IMR-90 (cell line): ENCODE measurements around the gene POLR2I. TPM values are rescaled to one million over a fixed set of nuclear protein-coding genes. Genes with fewer than 3 reads are reported as not detected.

Source experiments
- ATAC-seq: fragments of 200-7000 bp; cut with Tn5 transposase; 2 replicates; pipeline ENCODE4 v1.9.1; 2020; ENCODE audit warnings: low read depth, mild to moderate bottlenecking, moderate library complexity
- BruUV-seq: library from RNA; stranded (reverse); fragments of 400-500 nt; replicated peaks from 2 replicates; lab custom pipeline; 2021; lab: Mats Ljungman, UMichigan
- CTCF ChIA-PET: fragments of 300-600 bp; formaldehyde crosslinking; extraction: SDS; loops from one replicate; lab custom pipeline; 2021; ENCODE audit warnings: antibody characterized with exemption; lab: Yijun Ruan, JAX
- POLR2A ChIA-PET: fragments of 300-600 bp; sonication (Branson Sonifier 250); formaldehyde crosslinking; loops from one replicate; lab custom pipeline; 2022; ENCODE audit warnings: antibody characterized with exemption; ENCODE audit not compliant: unreplicated experiment; lab: Charles Lee
- DNase-seq: peaks from one replicate; pipeline ENCODE4 v3.0.0; 2013
- H2AFZ ChIP-seq: replicated peaks from 2 replicates; pipeline ENCODE3; 2013; ENCODE audit warnings: low read length, mild to moderate bottlenecking; ENCODE audit not compliant: poor library complexity
- H2AK5ac ChIP-seq: 2 replicates; pipeline ENCODE4 v1.6.1; 2013; ENCODE audit warnings: low read depth, low read length, inconsistent platforms
- H2AK9ac ChIP-seq: replicated peaks from 2 replicates; pipeline ENCODE3; 2013; ENCODE audit warnings: mild to moderate bottlenecking, low read depth, low read length, moderate library complexity; ENCODE audit not compliant: poor library complexity
- H2BK120ac ChIP-seq: 2 replicates; pipeline ENCODE4 v1.6.1; 2013; ENCODE audit warnings: low read depth, low read length, inconsistent platforms
- H2BK15ac ChIP-seq: 3 replicates; pipeline ENCODE4 v1.6.1; 2013; ENCODE audit warnings: low read depth, low read length, inconsistent platforms
- H2BK20ac ChIP-seq: 2 replicates; pipeline ENCODE4 v1.6.1; 2013; ENCODE audit warnings: low read depth, mild to moderate bottlenecking, inconsistent platforms, low read length, moderate library complexity
- H2BK5ac ChIP-seq: 2 replicates; pipeline ENCODE4 v1.6.1; 2013; ENCODE audit warnings: mild to moderate bottlenecking, low read depth, low read length, inconsistent platforms; ENCODE audit not compliant: poor library complexity, severe bottlenecking
- H3K14ac ChIP-seq: replicated peaks from 2 replicates; pipeline ENCODE4 v1.6.1; 2013; ENCODE audit warnings: low read depth, low read length, inconsistent platforms
- H3K18ac ChIP-seq: 2 replicates; pipeline ENCODE4 v1.6.1; 2013; ENCODE audit warnings: low read depth, low read length, control low read depth
- H3K23ac ChIP-seq: 2 replicates; pipeline ENCODE4 v1.6.1; 2013; ENCODE audit warnings: low read depth, low read length, inconsistent platforms
- H3K27ac ChIP-seq: 2 replicates; pipeline ENCODE4 v1.5.1; 2013; ENCODE audit warnings: mild to moderate bottlenecking, control low read depth, low read length; ENCODE audit not compliant: insufficient read depth
- H3K27me3 ChIP-seq: 2 replicates; pipeline ENCODE4 v1.6.1; 2013; ENCODE audit warnings: low read length; ENCODE audit not compliant: control insufficient read depth, insufficient read depth
- H3K36me3 ChIP-seq: 2 replicates; pipeline ENCODE4 v1.6.1; 2013; ENCODE audit warnings: low read length, mixed read lengths; ENCODE audit not compliant: control insufficient read depth, insufficient read depth
- H3K4ac ChIP-seq: 2 replicates; pipeline ENCODE4 v1.6.1; 2013; ENCODE audit warnings: low read depth, low read length, inconsistent platforms
- H3K4me1 ChIP-seq: 2 replicates; pipeline ENCODE4 v1.6.1; 2013; ENCODE audit warnings: low read length, mixed read lengths; ENCODE audit not compliant: control insufficient read depth, insufficient read depth
- H3K4me2 ChIP-seq: 2 replicates; pipeline ENCODE4 v1.6.1; 2013; ENCODE audit warnings: low read depth, mild to moderate bottlenecking, control low read depth, low read length, moderate library complexity
- H3K4me3 ChIP-seq: 2 replicates; pipeline ENCODE4 v1.5.1; 2013; ENCODE audit warnings: low read depth, mild to moderate bottlenecking, control low read depth, low read length, moderate library complexity; ENCODE audit not compliant: insufficient read depth
- H3K56ac ChIP-seq: 2 replicates; pipeline ENCODE4 v1.6.1; 2013; ENCODE audit warnings: low read length, inconsistent platforms; ENCODE audit not compliant: insufficient read depth; ENCODE audit errors: extremely low read depth
- H3K79me1 ChIP-seq, 2 experiments: 2 replicates each; pipeline ENCODE4 v1.6.1; 2013; ENCODE audit warnings: low read length in 2 of 2, inconsistent platforms in 1 of 2, low read depth in 1 of 2
- H3K9ac ChIP-seq: 2 replicates; pipeline ENCODE4 v1.6.1; 2013; ENCODE audit warnings: low read depth, low read length, control low read depth
- H3K9me1 ChIP-seq: 2 replicates; pipeline ENCODE4 v1.6.1; 2013; ENCODE audit warnings: low read length, inconsistent platforms; ENCODE audit not compliant: insufficient read depth
- H3K9me3 ChIP-seq: 2 replicates; pipeline ENCODE4 v1.6.1; 2013; ENCODE audit warnings: low read length; ENCODE audit not compliant: control insufficient read depth, insufficient read depth
- H4K20me1 ChIP-seq: 2 replicates; pipeline ENCODE4 v1.6.1; 2013; ENCODE audit warnings: low read length, inconsistent platforms; ENCODE audit not compliant: insufficient read depth
- H4K5ac ChIP-seq: 2 replicates; pipeline ENCODE4 v1.6.1; 2013; ENCODE audit warnings: mild to moderate bottlenecking, low read depth, low read length, control low read depth
- H4K8ac ChIP-seq, 2 experiments: 2 replicates each; pipeline ENCODE4 v1.6.1; 2013; ENCODE audit warnings: low read depth in 2 of 2, low read length in 2 of 2, control low read depth in 1 of 2, inconsistent platforms in 1 of 2
- H4K91ac ChIP-seq: 2 replicates; pipeline ENCODE4 v1.6.1; 2013; ENCODE audit warnings: low read depth, low read length, inconsistent platforms; ENCODE audit not compliant: insufficient read depth
- CHD1 ChIP-seq: IDR thresholded peaks from 2 replicates; pipeline ENCODE4 v1.6.1; 2012; ENCODE audit warnings: low read depth, low read length, improper control_type of control experiment
- CTCF ChIP-seq: conservative IDR thresholded peaks from 2 replicates; pipeline ENCODE4 v1.5.1; 2012; ENCODE audit warnings: mild to moderate bottlenecking, low read depth, low read length, improper control_type of control experiment
- MAZ ChIP-seq: IDR thresholded peaks from 2 replicates; pipeline ENCODE4 v1.6.1; 2012; ENCODE audit warnings: low read depth, mild to moderate bottlenecking, low read length, improper control_type of control experiment, moderate library complexity, borderline replicate concordance
- MXI1 ChIP-seq: IDR thresholded peaks from 2 replicates; pipeline ENCODE4 v1.6.1; 2012; ENCODE audit warnings: low read depth, mild to moderate bottlenecking, low read length, moderate library complexity, borderline replicate concordance
- POLR2A ChIP-seq: IDR thresholded peaks from 2 replicates; pipeline ENCODE4 v1.6.1; 2012; ENCODE audit warnings: mild to moderate bottlenecking, low read depth, low read length
- SMC3 ChIP-seq: fragments of 150-350 bp; IDR thresholded peaks from 2 replicates; pipeline ENCODE4 v1.6.1; 2016; ENCODE audit warnings: low read depth, mild to moderate bottlenecking, antibody characterized with exemption, low read length, moderate library complexity
- WGBS, 2 experiments: methylation state at CpG; one replicate each; pipeline versions ENCODE4 v1.1.5 to v1.1.7; 2013; ENCODE audit warnings: missing lambda C conversion rate in 2 of 2; ENCODE audit not compliant: insufficient read length in 1 of 2; ENCODE audit errors: extremely low coverage in 2 of 2; 5-methylcytosine and 5-hydroxymethylcytosine counted together
- dilution Hi-C: fragments of 300-500 bp; cut with HindIII; formaldehyde crosslinking; loops from one replicate; pipeline ENCODE4 v1.14.3; 2018; ENCODE audit warnings: low sequenced_read_pairs; ENCODE audit not compliant: unreplicated experiment
- in situ Hi-C: fragments of 300-500 bp; cut with MboI; formaldehyde crosslinking; loops from 3 replicates; pipeline ENCODE4 v1.14.3; 2019; ENCODE audit warnings: low sequenced_read_pairs, inconsistent platforms, mixed read lengths
- intact Hi-C: fragments of 100-400 bp; cut with micrococcal nuclease; formaldehyde crosslinking; loops from 2 replicates; pipeline ENCODE4 v1.10.0; 2022
- polyA plus RNA-seq, 3 experiments: library from polyadenylated mRNA; depleted of rRNA; stranded (reverse); fragments of >200 nt; gene quantifications; 2 replicates each; pipeline ENCODE4 v1.2.3, GENCODE V29; 2012; ENCODE audit warnings: low replicate concordance in 1 of 3
- total RNA-seq: library from RNA; depleted of rRNA; stranded (reverse); fragments of >200 nt; gene quantifications from 2 replicates; pipeline ENCODE4 v1.2.3, GENCODE V29; 2012

The POLR2I gene
- total and polyA plus RNA-seq, 2 of the 4 experiments (the other 2 are of a cell fraction) = 35.8 to 59.7 TPM

DNA sequence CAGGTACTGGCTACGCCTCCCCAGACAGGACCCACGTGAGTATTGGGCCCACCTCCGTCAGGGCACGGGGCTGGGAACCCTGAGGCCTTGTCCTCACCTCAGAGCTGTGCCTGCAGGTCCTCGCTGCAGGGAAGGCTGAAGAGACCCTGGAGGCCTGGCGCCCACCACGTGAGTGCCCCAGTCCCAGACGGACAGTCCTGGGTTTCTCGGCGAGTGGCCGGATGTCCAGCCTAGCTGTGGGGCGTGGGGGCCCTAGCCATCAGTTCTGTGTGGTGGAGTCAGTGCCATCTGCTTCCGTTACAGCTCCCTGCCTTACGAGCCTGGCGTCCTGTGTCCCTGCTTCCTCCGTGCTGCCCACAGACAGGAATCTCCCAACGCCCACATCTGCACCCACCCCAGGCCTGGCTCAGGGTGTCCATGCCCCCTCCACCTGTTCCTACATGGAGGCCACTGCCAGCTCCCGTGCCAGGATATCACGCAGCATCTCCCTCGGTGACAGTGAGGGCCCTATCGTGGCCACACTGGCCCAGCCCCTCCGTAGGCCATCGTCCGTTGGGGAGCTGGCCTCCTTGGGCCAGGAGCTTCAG is 11.5 kb downstream of the POLR2I start:
- in situ Hi-C loops (no loop called here), intact Hi-C loops (no loop called here), dilution Hi-C loops (no loop called here)
- no peak overlapping the region for H3K27ac ChIP-seq
- H3K23ac ChIP-seq = no peak overlapping the region
- H2BK20ac ChIP-seq = no peak overlapping the region
- ATAC-seq = no peak
- BruUV-seq = no TSS peak
- H3K4me1 ChIP-seq = no peaks in the 10 kb centered on the region
- H4K20me1 ChIP-seq = no peaks in the 10 kb centered on the region
- H3K36me3 ChIP-seq = peaks cover 8% of the 10 kb centered on the region
- no peak overlapping the region for H2BK120ac ChIP-seq
- no peak overlapping the region for H3K4me2 ChIP-seq
- no peak overlapping the region for H4K5ac ChIP-seq
- no peak overlapping the region for H2AK5ac ChIP-seq
- no peak overlapping the region for H4K8ac ChIP-seq
- H3K9me1 ChIP-seq = no peaks in the 10 kb centered on the region
- no peaks in the 10 kb centered on the region for H3K9me3 ChIP-seq
- POLR2A ChIA-PET = no interaction called here
- H3K4ac ChIP-seq = no peak overlapping the region
- WGBS, 2 experiments = 90% methylated on average over 14 of the region's 24 CpGs; no CpG with 5 or more reads in 1 of the 2 experiments
- H3K56ac ChIP-seq = no peak overlapping the region
- TF ChIP-seq POLR2A (no peak), CTCF (no peak), CHD1 (no peak), SMC3 (no peak), MXI1 (no peak), MAZ (no peak)
- H2BK15ac ChIP-seq = no peak overlapping the region
- no peaks in the 10 kb centered on the region for H3K27me3 ChIP-seq
- no peak overlapping the region for H3K4me3 ChIP-seq
- H2AK9ac ChIP-seq = no peak overlapping the region
- CTCF ChIA-PET = no interaction called here
- no peak overlapping the region for H2BK5ac ChIP-seq
- H2AFZ ChIP-seq = no peak overlapping the region
- no peak overlapping the region for H3K9ac ChIP-seq
- H3K79me1 ChIP-seq = peaks cover 0 to 3% of the 10 kb centered on the region in 2 experiments; a peak in 1 of 4 replicates
- DNase-seq = no peak
- no peak overlapping the region for H3K14ac ChIP-seq
- H4K91ac ChIP-seq = no peak overlapping the region
- H3K18ac ChIP-seq = no peak overlapping the region
